Measurements from ENCODE around the gene GNAO1.
A peak's percentile ranks its signal among the peaks of the same experiment; 100 is the strongest.

The GNAO1 gene

GRCh38 chr16:56266641-56267607 is 75.6 kb downstream of the GNAO1 start:
- DNase-seq: no peak

- no peak for DNase-seq
Observed at GRCh38 chr16:56267888-56268287, 76.6 kb downstream of the GNAO1 start.

GRCh38 chr16:56268799-56269198 is 77.5 kb downstream of the GNAO1 start:
- DNase-seq: no peak

- DNase-seq: no peak
Observed at GRCh38 chr16:56269281-56269680, 78.0 kb downstream of the GNAO1 start.

- peak; percentile 28 for DNase-seq
Observed at GRCh38 chr16:56269811-56270684, 78.8 kb downstream of the GNAO1 start.

GRCh38 chr16:56270828-56271227 is 79.5 kb downstream of the GNAO1 start:
- DNase-seq: no peak

- no peak for DNase-seq
Observed at GRCh38 chr16:56272583-56272894, 81.2 kb downstream of the GNAO1 start.

GRCh38 chr16:56273615-56274014 is 82.3 kb downstream of the GNAO1 start:
- DNase-seq: no peak

- no peak for DNase-seq
Observed at GRCh38 chr16:56274369-56274768, 83.1 kb downstream of the GNAO1 start.

- no peak for DNase-seq
Observed at GRCh38 chr16:56275076-56275475, 83.8 kb downstream of the GNAO1 start.

- DNase-seq: no peak
Observed at GRCh38 chr16:56275801-56276200, 84.5 kb downstream of the GNAO1 start.

- no peak for DNase-seq
Observed at GRCh38 chr16:56277075-56277474, 85.8 kb downstream of the GNAO1 start.

GRCh38 chr16:56278196-56278855 is 87.0 kb downstream of the GNAO1 start:
- DNase-seq: no peak

- no peak for DNase-seq
Observed at GRCh38 chr16:56279132-56279531, 87.8 kb downstream of the GNAO1 start.

GRCh38 chr16:56279914-56280313 is 88.6 kb downstream of the GNAO1 start:
- DNase-seq: no peak

GRCh38 chr16:56281249-56281805 is 90.0 kb downstream of the GNAO1 start:
- no peak for DNase-seq

GRCh38 chr16:56282451-56282850 is 91.2 kb downstream of the GNAO1 start:
- no peak for DNase-seq

GRCh38 chr16:56284521-56284920 is 93.2 kb downstream of the GNAO1 start:
- no peak for DNase-seq

GRCh38 chr16:56286809-56287208 is 95.5 kb downstream of the GNAO1 start:
- DNase-seq: no peak

- no peak for DNase-seq
Observed at GRCh38 chr16:56288019-56288418, 96.7 kb downstream of the GNAO1 start.

- no peak for DNase-seq
Observed at GRCh38 chr16:56289416-56289815, 98.1 kb downstream of the GNAO1 start.

- DNase-seq: no peak
Observed at GRCh38 chr16:56289862-56290261, 98.6 kb downstream of the GNAO1 start.

- DNase-seq: no peak
Observed at GRCh38 chr16:56294014-56294413, 102.7 kb downstream of the GNAO1 start.

Data from NCI-H2029 treated with DMSO at 0.1 percent for 48 hours (cell line).